ENCODE measurements around the gene SPNS3.

GRCh38 chr17:4440021-4440420, 6.3 kb downstream of the SPNS3 start:
- TF ChIP-seq, protein P1, sequence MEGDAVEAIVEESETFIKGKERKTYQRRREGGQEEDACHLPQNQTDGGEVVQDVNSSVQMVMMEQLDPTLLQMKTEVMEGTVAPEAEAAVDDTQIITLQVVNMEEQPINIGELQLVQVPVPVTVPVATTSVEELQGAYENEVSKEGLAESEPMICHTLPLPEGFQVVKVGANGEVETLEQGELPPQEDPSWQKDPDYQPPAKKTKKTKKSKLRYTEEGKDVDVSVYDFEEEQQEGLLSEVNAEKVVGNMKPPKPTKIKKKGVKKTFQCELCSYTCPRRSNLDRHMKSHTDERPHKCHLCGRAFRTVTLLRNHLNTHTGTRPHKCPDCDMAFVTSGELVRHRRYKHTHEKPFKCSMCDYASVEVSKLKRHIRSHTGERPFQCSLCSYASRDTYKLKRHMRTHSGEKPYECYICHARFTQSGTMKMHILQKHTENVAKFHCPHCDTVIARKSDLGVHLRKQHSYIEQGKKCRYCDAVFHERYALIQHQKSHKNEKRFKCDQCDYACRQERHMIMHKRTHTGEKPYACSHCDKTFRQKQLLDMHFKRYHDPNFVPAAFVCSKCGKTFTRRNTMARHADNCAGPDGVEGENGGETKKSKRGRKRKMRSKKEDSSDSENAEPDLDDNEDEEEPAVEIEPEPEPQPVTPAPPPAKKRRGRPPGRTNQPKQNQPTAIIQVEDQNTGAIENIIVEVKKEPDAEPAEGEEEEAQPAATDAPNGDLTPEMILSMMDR (IDR thresholded peaks at IDR 0.05; ENCODE audit: control extremely low read depth in 1 of 3, insufficient read depth in 1 of 3, low read depth in 1 of 3, low read length in 3 of 3), result no peak
- no peak for TF ChIP-seq POLR2AphosphoS5 (IDR thresholded peaks at IDR 0.05; ENCODE audit: low read depth, low read length)
